Measurements from ENCODE around the gene SLC24A3. TPM values are rescaled to one million over a fixed set of nuclear protein-coding genes. Genes with fewer than 3 reads are reported as not detected.

Gene SLC24A3
- total RNA-seq, 1 experiment from 2014 or later, result 0.14 TPM

GRCh38 chr20:19743640-19743995 lies 531.2 kb downstream of the SLC24A3 start:
- Histone ChIP-seq H3K27me3 (replicated peaks; ENCODE audit: control insufficient read depth, insufficient read depth, low read length) (no peaks in the 10 kb centered on the region), H3K4me3 (ENCODE audit: low read depth, low read length) (no peak overlapping the region), H3K36me3 (ENCODE audit: control insufficient read depth, insufficient read depth, low read length) (no peaks in the 10 kb centered on the region; the same call in 1 of the 2 replicates), H3K9me3 (peaks cover 19% of the 10 kb centered on the region), H3K4me1 (no peaks in the 10 kb centered on the region)
- H3K4me3 Mint-ChIP-seq (ENCODE audit: unreplicated experiment), result no peak overlapping the region
- no peak for DNase-seq
- H3K27me3 Mint-ChIP-seq (ENCODE audit: insufficient read depth, unreplicated experiment), result no peaks in the 10 kb centered on the region
- no peak overlapping the region for H3K27ac Mint-ChIP-seq (ENCODE audit: unreplicated experiment)
- no peak for TF ChIP-seq CTCF (IDR thresholded peaks at IDR 0.05; ENCODE audit: insufficient read depth in 1 of 2, low read depth in 1 of 2, low read length in 1 of 2, severe bottlenecking in 1 of 2, unreplicated experiment in 1 of 2)
- H3K9me3 Mint-ChIP-seq (ENCODE audit: unreplicated experiment), result peaks cover 29% of the 10 kb centered on the region
- no peaks in the 10 kb centered on the region for H3K36me3 Mint-ChIP-seq (ENCODE audit: insufficient read depth, unreplicated experiment)
- POLR2A ChIA-PET, result interaction anchor here (0.6 kb wide), 1 partner anchor 14 kb away, joined by 6 read pairs; no protein-coding TSS in a partner anchor
- BruUV-seq (replicated peaks), result no TSS peak
- intact Hi-C loops (cut with micrococcal nuclease; ENCODE audit: unreplicated experiment), result no loop called here
- no peaks in the 10 kb centered on the region for H3K4me1 Mint-ChIP-seq (ENCODE audit: low read depth, unreplicated experiment)
- CTCF ChIA-PET, result no interaction called here

GRCh38 chr20:19745106-19745505 lies 532.7 kb downstream of the SLC24A3 start:
- H3K9me3 Mint-ChIP-seq (ENCODE audit: unreplicated experiment), result peaks cover 29% of the 10 kb centered on the region
- H3K9me3 ChIP-seq, result peaks cover 19% of the 10 kb centered on the region
- intact Hi-C loops (cut with micrococcal nuclease; ENCODE audit: unreplicated experiment), result no loop called here
- H3K4me3 ChIP-seq (ENCODE audit: low read depth, low read length), result no peak overlapping the region
- TF ChIP-seq CTCF (IDR thresholded peaks at IDR 0.05; ENCODE audit: insufficient read depth in 1 of 2, low read depth in 1 of 2, low read length in 1 of 2, severe bottlenecking in 1 of 2, unreplicated experiment in 1 of 2), result no peak
- CTCF ChIA-PET, result no interaction called here
- no peak overlapping the region for H3K27ac Mint-ChIP-seq (ENCODE audit: unreplicated experiment)
- H3K4me1 Mint-ChIP-seq (ENCODE audit: low read depth, unreplicated experiment), result no peaks in the 10 kb centered on the region
- no peaks in the 10 kb centered on the region for H3K27me3 Mint-ChIP-seq (ENCODE audit: insufficient read depth, unreplicated experiment)
- H3K4me1 ChIP-seq, result no peaks in the 10 kb centered on the region
- H3K4me3 Mint-ChIP-seq (ENCODE audit: unreplicated experiment), result no peak overlapping the region
- no peak for DNase-seq
- H3K36me3 Mint-ChIP-seq (ENCODE audit: insufficient read depth, unreplicated experiment), result no peaks in the 10 kb centered on the region
- no TSS peak for BruUV-seq (replicated peaks)
- no peaks in the 10 kb centered on the region for H3K36me3 ChIP-seq (ENCODE audit: control insufficient read depth, insufficient read depth, low read length)
- no peaks in the 10 kb centered on the region for H3K27me3 ChIP-seq (replicated peaks; ENCODE audit: control insufficient read depth, insufficient read depth, low read length)
- POLR2A ChIA-PET, result no interaction called here

- TF ChIP-seq CTCF (IDR thresholded peaks at IDR 0.05; ENCODE audit: insufficient read depth in 1 of 2, low read depth in 1 of 2, low read length in 1 of 2, severe bottlenecking in 1 of 2, unreplicated experiment in 1 of 2), result no peak
- intact Hi-C loops (cut with micrococcal nuclease; ENCODE audit: unreplicated experiment), result no loop called here
- H3K27me3 ChIP-seq (replicated peaks; ENCODE audit: control insufficient read depth, insufficient read depth, low read length), result no peaks in the 10 kb centered on the region
- peaks cover 2% of the 10 kb centered on the region; the same call in 1 of the 2 replicates for H3K4me1 ChIP-seq
- H3K9me3 ChIP-seq, result peaks cover 19% of the 10 kb centered on the region
- DNase-seq, result no peak
- Mint-ChIP-seq H3K36me3 (ENCODE audit: insufficient read depth, unreplicated experiment) (no peaks in the 10 kb centered on the region), H3K4me3 (ENCODE audit: unreplicated experiment) (no peak overlapping the region), H3K4me1 (ENCODE audit: low read depth, unreplicated experiment) (no peaks in the 10 kb centered on the region), H3K27ac (ENCODE audit: unreplicated experiment) (no peak overlapping the region), H3K9me3 (ENCODE audit: unreplicated experiment) (peaks cover 29% of the 10 kb centered on the region), H3K27me3 (ENCODE audit: insufficient read depth, unreplicated experiment) (no peaks in the 10 kb centered on the region)
- no peaks in the 10 kb centered on the region for H3K36me3 ChIP-seq (ENCODE audit: control insufficient read depth, insufficient read depth, low read length)
- ChIA-PET POLR2A (no interaction called here), CTCF (no interaction called here)
- no peak overlapping the region for H3K4me3 ChIP-seq (ENCODE audit: low read depth, low read length)
- no TSS peak for BruUV-seq (replicated peaks)
Observed at GRCh38 chr20:19745584-19745983, 533.1 kb downstream of the SLC24A3 start.
